ENCODE data around the gene GNG14. TPM values are rescaled to one million over a fixed set of nuclear protein-coding genes. Genes with fewer than 3 reads are reported as not detected.

The GNG14 gene
- total and polyA plus RNA-seq, 2 donors, result 0.14 TPM; not detected in 1

DNA sequence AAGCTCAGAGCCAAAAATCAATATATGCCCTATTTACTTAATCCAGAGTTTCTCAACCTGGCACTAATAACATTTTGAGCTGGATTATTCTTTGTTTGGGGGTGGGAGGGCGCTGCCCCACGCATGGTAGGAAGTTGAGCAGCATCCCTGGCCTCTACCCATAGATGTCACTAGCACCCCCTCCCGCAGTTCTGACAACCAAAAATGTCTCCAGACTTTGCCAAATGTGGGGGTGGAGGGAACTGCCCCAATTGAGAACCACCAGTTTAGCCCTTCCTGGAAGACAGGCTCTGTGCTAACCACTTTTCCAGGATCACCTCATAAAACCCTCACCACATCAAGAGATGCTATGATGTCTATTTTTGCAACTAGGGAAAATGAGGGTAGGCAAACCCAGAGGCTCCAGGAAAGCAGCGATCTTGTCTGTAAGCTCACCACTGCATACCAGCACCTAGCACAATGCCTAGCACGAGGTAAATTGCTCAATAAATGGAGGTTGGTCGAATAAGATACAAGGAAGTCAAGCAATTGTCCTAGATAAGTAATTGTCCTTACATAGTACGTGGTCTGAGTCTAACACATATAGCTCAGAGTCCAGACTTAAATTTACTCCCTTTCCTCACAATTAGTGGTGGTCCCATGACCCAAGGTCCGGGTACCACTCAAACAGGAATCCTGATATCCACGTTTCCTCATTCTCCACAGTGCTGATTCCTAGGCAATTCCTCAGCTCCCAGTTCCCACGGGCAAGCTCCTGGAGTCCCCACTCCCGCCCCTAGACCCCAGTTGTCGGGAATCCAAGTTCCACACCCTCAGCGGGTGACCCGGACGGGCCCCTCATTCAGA is 45.8 kb downstream of the GNG14 start:
- peak in 4 of 9 donors; percentile 38 to 76 (median 49) for DNase-seq (ENCODE audit: low read depth in 6 of 9, low spot score in 9 of 9)
- no peaks in the 10 kb centered on the region for H3K9me3 ChIP-seq (ENCODE audit: control insufficient read depth in 2 of 2, insufficient read depth in 1 of 2, low read length in 1 of 2)
- H3K4me1 ChIP-seq (ENCODE audit: control insufficient read depth in 2 of 2, insufficient read depth in 2 of 2, low read length in 2 of 2), result peaks cover 18 to 42% of the 10 kb centered on the region in 2 donors
- no peaks in the 10 kb centered on the region for H3K27me3 ChIP-seq (ENCODE audit: control insufficient read depth in 2 of 2, insufficient read depth in 1 of 2, low read length in 1 of 2)
- peak overlapping the region; percentile 78 to 91 for H3K27ac ChIP-seq (ENCODE audit: low read depth in 1 of 2, low read length in 1 of 2)
- WGBS, result under 1% methylated on average over 15 of the region's 15 CpGs
- peaks cover 33 to 42% of the 10 kb centered on the region in 2 donors for H3K36me3 ChIP-seq (ENCODE audit: control insufficient read depth in 2 of 2, insufficient read depth in 2 of 2, low read length in 1 of 2)
- H3K4me3 ChIP-seq (ENCODE audit: low read length in 2 of 2), result peak overlapping the region; percentile 88 to 94

DNA sequence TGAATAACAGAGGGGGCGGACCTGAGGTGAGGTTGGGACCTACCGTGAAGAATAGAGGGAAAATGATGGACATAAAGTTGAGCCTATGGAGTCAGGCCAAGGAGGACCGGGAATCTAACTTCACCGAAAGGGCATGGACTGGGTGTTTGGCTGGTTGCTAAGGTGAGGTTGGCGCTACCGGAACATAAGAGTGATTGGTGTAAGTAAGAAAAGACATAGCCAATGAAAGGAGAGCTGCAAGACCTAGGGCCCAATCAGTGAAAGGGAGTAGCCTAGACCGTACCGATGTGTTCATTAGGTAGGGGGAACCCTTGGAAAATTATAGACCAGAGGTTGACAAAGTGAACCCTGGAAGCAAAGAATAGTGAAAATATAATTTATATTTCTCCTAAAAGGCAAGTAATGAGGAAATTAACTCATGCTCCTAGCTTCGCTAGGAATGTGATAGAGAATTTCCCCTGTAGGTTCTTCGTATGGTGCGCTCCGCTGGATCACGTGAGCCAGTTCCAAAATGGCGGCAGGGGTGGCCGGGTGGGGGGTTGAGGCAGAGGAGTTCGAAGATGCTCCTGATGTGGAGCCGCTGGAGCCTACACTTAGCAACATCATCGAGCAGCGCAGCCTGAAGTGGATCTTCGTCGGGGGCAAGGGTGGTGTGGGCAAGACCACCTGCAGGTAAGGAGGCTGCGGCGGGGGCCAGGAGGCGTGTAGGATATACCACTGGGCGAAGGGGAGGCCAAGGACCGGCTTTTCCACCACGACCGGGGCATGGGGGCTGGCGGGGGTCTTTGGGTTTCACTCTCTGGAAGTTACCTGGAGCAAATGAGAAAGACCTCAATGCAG is 49.4 kb downstream of the GNG14 start, which contains the start of gene GET3:
Gene GET3 (plus strand): TSS at position 503 of the 840 bp plus-strand sequence. CDS start 9 bp downstream, at position 512.
- Histone ChIP-seq H3K4me3 (ENCODE audit: low read length in 2 of 2) (peak within 1 kb of the TSS; percentile 74 to 90), H3K27me3 (ENCODE audit: control insufficient read depth in 2 of 2, insufficient read depth in 1 of 2, low read length in 1 of 2) (no peaks in the 10 kb centered on the region), H3K9me3 (ENCODE audit: control insufficient read depth in 2 of 2, insufficient read depth in 1 of 2, low read length in 1 of 2) (no peaks in the 10 kb centered on the region), H3K36me3 (ENCODE audit: control insufficient read depth in 2 of 2, insufficient read depth in 2 of 2, low read length in 1 of 2) (peaks cover 17 to 26% of the 10 kb centered on the region in 2 donors), H3K4me1 (ENCODE audit: control insufficient read depth in 2 of 2, insufficient read depth in 2 of 2, low read length in 2 of 2) (peaks cover 18 to 42% of the 10 kb centered on the region in 2 donors), H3K27ac (ENCODE audit: low read depth in 1 of 2, low read length in 1 of 2) (peak within 1 kb of the TSS; percentile 62 to 84)
- DNase-seq (ENCODE audit: low read depth in 6 of 9, low spot score in 9 of 9), result peak; percentile 74 to 95 (median 86)
- WGBS, result under 1% methylated on average over 29 of the region's 29 CpGs

DNA sequence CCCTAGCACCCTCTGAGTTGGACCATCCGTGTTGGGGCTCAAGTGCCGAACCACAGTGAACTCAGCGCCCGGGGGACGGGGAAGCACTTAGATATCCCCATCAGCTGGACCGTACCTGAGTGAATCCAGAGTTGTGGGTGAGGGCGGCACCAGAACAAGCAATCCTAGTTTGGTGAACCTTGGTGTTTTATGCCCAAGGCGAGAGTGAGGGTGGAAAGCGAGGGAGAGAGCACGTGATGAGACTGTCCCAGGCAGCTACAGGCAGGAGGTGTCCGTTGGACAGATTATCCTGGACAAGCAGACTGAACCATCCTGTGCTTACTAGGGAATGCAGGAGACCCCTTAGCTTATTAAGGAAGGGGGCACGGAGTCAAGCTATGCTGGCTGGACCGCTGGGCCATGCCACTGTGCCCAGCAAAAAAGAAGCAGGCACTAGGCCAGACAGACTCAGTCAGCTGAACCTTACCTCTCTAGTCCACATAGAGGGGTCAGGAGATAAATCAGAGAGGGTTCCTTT is 50.1 kb downstream of the GNG14 start:
- 12% methylated on average over 13 of the region's 13 CpGs for WGBS

More for the DNA sequence above, 50.1 kb downstream of the GNG14 start:
- no peaks in the 10 kb centered on the region for H3K27me3 ChIP-seq (ENCODE audit: control insufficient read depth in 2 of 2, insufficient read depth in 1 of 2, low read length in 1 of 2)
- H3K36me3 ChIP-seq (ENCODE audit: control insufficient read depth in 2 of 2, insufficient read depth in 2 of 2, low read length in 1 of 2), result peaks cover 20 to 24% of the 10 kb centered on the region in 2 donors
- no peak for DNase-seq (ENCODE audit: low read depth in 6 of 9, low spot score in 9 of 9)
- H3K27ac ChIP-seq (ENCODE audit: low read depth in 1 of 2, low read length in 1 of 2), result no peak overlapping the region
- H3K9me3 ChIP-seq (ENCODE audit: control insufficient read depth in 2 of 2, insufficient read depth in 1 of 2, low read length in 1 of 2), result no peaks in the 10 kb centered on the region
- peaks cover 16 to 35% of the 10 kb centered on the region in 2 donors for H3K4me1 ChIP-seq (ENCODE audit: control insufficient read depth in 2 of 2, insufficient read depth in 2 of 2, low read length in 2 of 2)
- H3K4me3 ChIP-seq (ENCODE audit: low read length in 2 of 2), result peak overlapping the region; percentile 74 to 90

Other genes starting within 250 kb of the GNG14 start
- 9.5 TPM for gene ZNF443, start 247.0 kb upstream of the GNG14 start, total RNA-seq
- 5.5 TPM for gene ZNF443, start 247.0 kb upstream of the GNG14 start, polyA plus RNA-seq
- gene ZNF709, start 203.2 kb upstream of the GNG14 start, total RNA-seq, result 5.0 TPM
- 2.2 TPM for gene ZNF709, start 203.2 kb upstream of the GNG14 start, polyA plus RNA-seq
- 12.3 TPM for gene ZNF564, start 136.5 kb upstream of the GNG14 start, total RNA-seq
- gene ZNF564, start 136.5 kb upstream of the GNG14 start, polyA plus RNA-seq, result 10.3 TPM
- gene ZNF490, start 77.2 kb upstream of the GNG14 start, total RNA-seq, result 6.0 TPM
- 1.6 TPM for gene ZNF490, start 77.2 kb upstream of the GNG14 start, polyA plus RNA-seq
- gene ZNF791, start 77.1 kb upstream of the GNG14 start, total RNA-seq, result 8.6 TPM
- 9.1 TPM for gene ZNF791, start 77.1 kb upstream of the GNG14 start, polyA plus RNA-seq
- 25.3 TPM for gene MAN2B1, start 21.3 kb upstream of the GNG14 start, total RNA-seq
- gene MAN2B1, start 21.3 kb upstream of the GNG14 start, polyA plus RNA-seq, result 49.1 TPM
- 13.2 TPM for gene WDR83, start 21.2 kb upstream of the GNG14 start, total RNA-seq
- 19.6 TPM for gene WDR83, start 21.2 kb upstream of the GNG14 start, polyA plus RNA-seq
- 97.3 TPM for gene DHPS, start 6.1 kb upstream of the GNG14 start, total RNA-seq
- 74.3 TPM for gene DHPS, start 6.1 kb upstream of the GNG14 start, polyA plus RNA-seq
- gene FBXW9, start 8.6 kb downstream of the GNG14 start, total RNA-seq, result 6.2 TPM
- gene FBXW9, start 8.6 kb downstream of the GNG14 start, polyA plus RNA-seq, result 6.5 TPM
- 10.9 TPM for gene TNPO2, start 35.9 kb downstream of the GNG14 start, total RNA-seq
- gene TNPO2, start 35.9 kb downstream of the GNG14 start, polyA plus RNA-seq, result 28.3 TPM
- gene TRIR, start 46.7 kb downstream of the GNG14 start, total RNA-seq, result 268 TPM
- 290 TPM for gene TRIR, start 46.7 kb downstream of the GNG14 start, polyA plus RNA-seq
- gene GET3, start 49.5 kb downstream of the GNG14 start, total RNA-seq, result 67.2 TPM
- gene GET3, start 49.5 kb downstream of the GNG14 start, polyA plus RNA-seq, result 50.0 TPM
- gene BEST2, start 63.8 kb downstream of the GNG14 start, total RNA-seq, result not detected
- 0.46 TPM for gene BEST2, start 63.8 kb downstream of the GNG14 start, polyA plus RNA-seq
- 8.7 TPM for gene HOOK2, start 87.6 kb downstream of the GNG14 start, total RNA-seq
- gene HOOK2, start 87.6 kb downstream of the GNG14 start, polyA plus RNA-seq, result 36.4 TPM
- 121 TPM for gene JUNB, start 103.5 kb downstream of the GNG14 start, total RNA-seq
- gene JUNB, start 103.5 kb downstream of the GNG14 start, polyA plus RNA-seq, result 139 TPM
- 202 TPM for gene PRDX2, start 113.8 kb downstream of the GNG14 start, total RNA-seq
- 113 TPM for gene PRDX2, start 113.8 kb downstream of the GNG14 start, polyA plus RNA-seq
- gene THSD8, start 114.1 kb downstream of the GNG14 start, total RNA-seq, result 9.9 TPM
- gene THSD8, start 114.1 kb downstream of the GNG14 start, polyA plus RNA-seq, result 4.1 TPM
- gene RNASEH2A, start 118.6 kb downstream of the GNG14 start, total RNA-seq, result 30.3 TPM
- gene RNASEH2A, start 118.6 kb downstream of the GNG14 start, polyA plus RNA-seq, result 8.4 TPM
- gene RTBDN, start 146.6 kb downstream of the GNG14 start, total RNA-seq, result 1.7 TPM
- gene RTBDN, start 146.6 kb downstream of the GNG14 start, polyA plus RNA-seq, result 1.6 TPM
- gene MAST1, start 150.5 kb downstream of the GNG14 start, total RNA-seq, result 0.38 TPM
- 0.91 TPM for gene MAST1, start 150.5 kb downstream of the GNG14 start, polyA plus RNA-seq
- gene DNASE2, start 193.5 kb downstream of the GNG14 start, total RNA-seq, result 14.6 TPM
- 20.8 TPM for gene DNASE2, start 193.5 kb downstream of the GNG14 start, polyA plus RNA-seq
- 2.5 TPM for gene KLF1, start 199.2 kb downstream of the GNG14 start, total RNA-seq
- gene KLF1, start 199.2 kb downstream of the GNG14 start, polyA plus RNA-seq, result 0.09 TPM
- gene GCDH, start 203.2 kb downstream of the GNG14 start, total RNA-seq, result 21.9 TPM
- 33.6 TPM for gene GCDH, start 203.2 kb downstream of the GNG14 start, polyA plus RNA-seq
- 1.6 TPM for gene SYCE2, start 231.3 kb downstream of the GNG14 start, total RNA-seq
- 0.48 TPM for gene SYCE2, start 231.3 kb downstream of the GNG14 start, polyA plus RNA-seq
- 46.7 TPM for gene FARSA, start 245.7 kb downstream of the GNG14 start, total RNA-seq
- 33.6 TPM for gene FARSA, start 245.7 kb downstream of the GNG14 start, polyA plus RNA-seq

All from thymus (tissue), 11 donors.